Lung (tissue), 12 donors: ENCODE measurements around the gene ID1. TPM values are rescaled to one million over a fixed set of nuclear protein-coding genes. Genes with fewer than 3 reads are reported as not detected.

Experiments used
- ATAC-seq: fragments of 200-7000 bp; cut with Tn5 transposase; one replicate; pipeline ENCODE4 v1.9.1; 2020; ENCODE audit warnings: moderate number of reproducible peaks; ENCODE audit not compliant: insufficient read depth, low FRiP score
- DNase-seq, 3 donors: peaks; one replicate each; pipeline ENCODE4 v3.0.0-alpha.2; 2013 to 2017
- H3K27ac ChIP-seq, 2 donors: one replicate each; pipeline ENCODE4 v1.5.1; 2013; ENCODE audit warnings: mild to moderate bottlenecking in 2 of 2, moderate library complexity in 2 of 2, control low read depth in 1 of 2, inconsistent platforms in 1 of 2, low read depth in 1 of 2, low read length in 1 of 2
- H3K27me3 ChIP-seq, 3 donors: one replicate each; pipeline ENCODE4 v1.5.1; 2013; ENCODE audit warnings: low read length in 2 of 3; ENCODE audit not compliant: control insufficient read depth in 3 of 3, insufficient read depth in 3 of 3
- H3K36me3 ChIP-seq, 4 donors: one replicate each; pipeline ENCODE4 v1.5.1; 2013; ENCODE audit warnings: low read length in 4 of 4, mild to moderate bottlenecking in 1 of 4, moderate library complexity in 1 of 4; ENCODE audit not compliant: control insufficient read depth in 4 of 4, insufficient read depth in 4 of 4
- H3K4me1 ChIP-seq, 5 donors: one replicate each; pipeline ENCODE4 v1.5.1; 2013; ENCODE audit warnings: low read length in 5 of 5, mild to moderate bottlenecking in 2 of 5, moderate library complexity in 1 of 5; ENCODE audit not compliant: control insufficient read depth in 5 of 5, insufficient read depth in 5 of 5
- H3K4me3 ChIP-seq: one replicate; pipeline ENCODE4 v1.5.1; 2013; ENCODE audit warnings: mild to moderate bottlenecking, control low read depth, moderate library complexity
- H3K9ac ChIP-seq, 2 donors: one replicate each; pipeline ENCODE4 v1.5.1; 2013; ENCODE audit warnings: low read length in 2 of 2, control low read depth in 1 of 2; ENCODE audit not compliant: insufficient read depth in 1 of 2
- H3K9me3 ChIP-seq, 4 donors: one replicate each; pipeline ENCODE4 v1.5.1; 2013; ENCODE audit warnings: low read length in 3 of 4, mild to moderate bottlenecking in 1 of 4, moderate library complexity in 1 of 4; ENCODE audit not compliant: control insufficient read depth in 4 of 4, insufficient read depth in 3 of 4
- CTCF ChIP-seq: IDR thresholded peaks from 2 replicates; pipeline ENCODE4 v1.5.1; 2012; ENCODE audit warnings: mild to moderate bottlenecking; ENCODE audit errors: control extremely low read depth, extremely low read depth
- WGBS, 2 donors: extraction: QIAGEN DNeasy Blood & Tissue Kit; methylation state at CpG; one replicate each; pipeline ENCODE4 v1.1.7; 2013; 5-methylcytosine and 5-hydroxymethylcytosine counted together
- polyA plus RNA-seq, 2 donors: library from polyadenylated mRNA; stranded (reverse); fragments of 200-250 nt; gene quantifications; one replicate each; pipeline ENCODE4 v1.2.1, GENCODE V29; 2013
- total RNA-seq, 2 donors: library from RNA; depleted of rRNA in 1 of 2; stranded (reverse); fragments of >200 nt in 1 of 2; gene quantifications; one replicate each; pipeline ENCODE4 v1.2.1, GENCODE V29; 2014 to 2021
- donor health status: control.
- donor health status: control.
- donor health status: Bipolar disorder and iron deficiency.
- donor health status: healthy.
- donor health status: DM: yes; HTN: yes; CAD: no.

The ID1 gene
- total and polyA plus RNA-seq, 4 donors: 251 to 824 (median 344) TPM

- TF ChIP-seq CTCF: no peak
- no peak overlapping the region for H3K9ac ChIP-seq
- DNase-seq (no peak), ATAC-seq (no peak)
- no peak overlapping the region for H3K27ac ChIP-seq
- peaks cover 0 to 5% (median 0%) of the 10 kb centered on the region in 5 donors for H3K4me1 ChIP-seq
- 65 to 71% methylated on average over 7 of the region's 7 CpGs for WGBS, 2 donors
- no peaks in the 10 kb centered on the region for H3K9me3 ChIP-seq
- no peaks in the 10 kb centered on the region for H3K27me3 ChIP-seq
- H3K4me3 ChIP-seq: no peak overlapping the region
- no peaks in the 10 kb centered on the region for H3K36me3 ChIP-seq
Observed at GRCh38 chr20:31580706-31581105, 24.4 kb upstream of the ID1 start.

- no peaks in the 10 kb centered on the region for H3K36me3 ChIP-seq
- no peak overlapping the region for H3K9ac ChIP-seq
- DNase-seq (no peak), ATAC-seq (no peak)
- no peak for TF ChIP-seq CTCF
- no peak overlapping the region for H3K27ac ChIP-seq
- 91 to 94% methylated on average over 13 of the region's 13 CpGs for WGBS, 2 donors
- no peak overlapping the region for H3K4me3 ChIP-seq
- no peaks in the 10 kb centered on the region for H3K9me3 ChIP-seq
- peaks cover 0 to 5% (median 0%) of the 10 kb centered on the region in 5 donors for H3K4me1 ChIP-seq
- no peaks in the 10 kb centered on the region for H3K27me3 ChIP-seq
Observed at GRCh38 chr20:31581391-31581790, 23.7 kb upstream of the ID1 start.

GRCh38 chr20:31587545-31588389, 17.3 kb upstream of the ID1 start:
- no peaks in the 10 kb centered on the region for H3K27me3 ChIP-seq
- peak overlapping the region in 1 of 2 donors; percentile 76 for H3K9ac ChIP-seq
- peaks cover 0 to 9% (median 5%) of the 10 kb centered on the region in 5 donors for H3K4me1 ChIP-seq
- no peaks in the 10 kb centered on the region for H3K36me3 ChIP-seq
- H3K27ac ChIP-seq: peak overlapping the region; percentile 87 to 94
- TF ChIP-seq CTCF: no peak
- ATAC-seq (peak; percentile 86), DNase-seq (peak in 2 of 3 donors; percentile 36 to 56)
- no peaks in the 10 kb centered on the region for H3K9me3 ChIP-seq
- WGBS, 2 donors: 2 to 3% methylated on average over 75 to 76 of the region's 76 CpGs
- peak overlapping the region; percentile 44 for H3K4me3 ChIP-seq
